Ramos (cell line): ENCODE results near the gene RPS3.
"Not testable (repeated sequence)": the region's sequence is repeated elsewhere in the genome, so short reads cannot be mapped to it uniquely, and the experiment has no call there.

Source experiments
- in situ Hi-C: fragments of 300-500 bp; cut with MboI; formaldehyde crosslinking; loops from one replicate; pipeline ENCODE4 v1.14.3; 2022; ENCODE audit warnings: low sequenced_read_pairs; ENCODE audit not compliant: unreplicated experiment

RPS3 gene

GRCh38 chr11:75399344-75400145 lies at the start of gene RPS3:
TSS of gene RPS3 (plus strand) at chr11:75399518. CDS start at chr11:75399548, 30 bp downstream.
- in situ Hi-C loops = no loop called here

GRCh38 chr11:75349521-75350116 lies 49.7 kb upstream of the RPS3 start:
- in situ Hi-C loops = no loop called here

GRCh38 chr11:75350122-75350742 lies 49.1 kb upstream of the RPS3 start:
- in situ Hi-C loops = no loop called here

GRCh38 chr11:75350743-75351540 lies 48.4 kb upstream of the RPS3 start:
- in situ Hi-C loops = no loop called here

GRCh38 chr11:75351541-75351790 lies 47.9 kb upstream of the RPS3 start, which contains the start of gene ARRB1:
TSS of gene ARRB1 (minus strand) at chr11:75351661. CDS start at chr11:75351607, 54 bp downstream.
- in situ Hi-C loops = no loop called here

- in situ Hi-C loops = no loop called here
These were observed 47.3 kb upstream of the RPS3 start for GRCh38 chr11:75351791-75352587.

- in situ Hi-C loops = no loop called here
These were observed 46.6 kb upstream of the RPS3 start for GRCh38 chr11:75352588-75353206.

- in situ Hi-C loops = no loop called here
These were observed 44.3 kb upstream of the RPS3 start for GRCh38 chr11:75355051-75355450.

- in situ Hi-C loops = no loop called here
These were observed 42.7 kb upstream of the RPS3 start for GRCh38 chr11:75356613-75357012.

- in situ Hi-C loops = not testable (repeated sequence)
These were observed 37.0 kb upstream of the RPS3 start for GRCh38 chr11:75362285-75362684.

- in situ Hi-C loops = no loop called here
These were observed 33.6 kb upstream of the RPS3 start for GRCh38 chr11:75365711-75366181.

- in situ Hi-C loops = not testable (repeated sequence)
These were observed 32.5 kb upstream of the RPS3 start for GRCh38 chr11:75366826-75367225.

GRCh38 chr11:75369560-75370255 lies 29.6 kb upstream of the RPS3 start:
- in situ Hi-C loops = no loop called here

- in situ Hi-C loops = no loop called here
These were observed 27.1 kb upstream of the RPS3 start for GRCh38 chr11:75371949-75372876.

GRCh38 chr11:75373201-75373600 lies 26.1 kb upstream of the RPS3 start:
- in situ Hi-C loops = no loop called here

GRCh38 chr11:75374646-75375045 lies 24.7 kb upstream of the RPS3 start:
- in situ Hi-C loops = no loop called here

- in situ Hi-C loops = no loop called here
These were observed 23.7 kb upstream of the RPS3 start for GRCh38 chr11:75375626-75376025.

GRCh38 chr11:75376175-75376574 lies 23.1 kb upstream of the RPS3 start:
- in situ Hi-C loops = no loop called here
